CD14-positive monocyte (primary cell): ENCODE measurements around the gene HTD2. TPM values are rescaled to one million over a fixed set of nuclear protein-coding genes. Genes with fewer than 3 reads are reported as not detected.
A peak's percentile ranks its signal among the peaks of the same experiment; 100 is the strongest.

Source experiments
- DNase-seq, 3 donors: peaks; one replicate each; pipeline ENCODE4 v3.0.0-alpha.2; 2011 to 2022
- H2AFZ ChIP-seq: 2 replicates; pipeline ENCODE4 v1.6.0; 2012; ENCODE audit warnings: mild to moderate bottlenecking, low read depth, low read length, inconsistent platforms; ENCODE audit not compliant: insufficient read depth, poor library complexity, severe bottlenecking
- H3K27ac ChIP-seq, 2 donors: 1 replicate in 1 of 2; 2 replicates in 1 of 2; pipeline ENCODE4 v1.5.1; 2012 to 2013; ENCODE audit warnings: low read length in 2 of 2, control low read depth in 1 of 2, inconsistent platforms in 1 of 2, low read depth in 1 of 2, mild to moderate bottlenecking in 1 of 2
- H3K27me3 ChIP-seq, 2 donors: one replicate each; pipeline versions ENCODE4 v1.6.0 to v1.6.1; 2011 to 2013; ENCODE audit warnings: low read length in 2 of 2; ENCODE audit not compliant: control insufficient read depth in 2 of 2, insufficient read depth in 2 of 2
- H3K36me3 ChIP-seq, 2 donors: replicated peaks in 1 of 2; 1 replicate in 1 of 2; 2 replicates in 1 of 2; pipeline versions ENCODE4 v1.5.1 to v1.6.1; 2012 to 2013; ENCODE audit warnings: low read length in 2 of 2, control low read depth in 1 of 2, inconsistent platforms in 1 of 2, mild to moderate bottlenecking in 1 of 2; ENCODE audit not compliant: insufficient read depth in 2 of 2, control insufficient read depth in 1 of 2
- H3K4me1 ChIP-seq, 2 donors: 1 replicate in 1 of 2; 2 replicates in 1 of 2; pipeline versions ENCODE4 v1.5.1 to v1.6.1; 2012 to 2013; ENCODE audit warnings: low read length in 2 of 2, control low read depth in 1 of 2, inconsistent platforms in 1 of 2, mild to moderate bottlenecking in 1 of 2, moderate library complexity in 1 of 2; ENCODE audit not compliant: insufficient read depth in 2 of 2, control insufficient read depth in 1 of 2
- H3K4me2 ChIP-seq: replicated peaks from 2 replicates; pipeline ENCODE3; 2012; ENCODE audit warnings: low read length, moderate library complexity, mild to moderate bottlenecking; ENCODE audit not compliant: poor library complexity, severe bottlenecking; ENCODE audit errors: extremely low read depth
- H3K4me3 ChIP-seq, 3 experiments: fragments of 200-600 bp in 1 of 3; sonication (generic) in 1 of 3; replicated peaks in 1 of 3; 1 replicate in 2 of 3; 2 replicates in 1 of 3; pipeline ENCODE4 v1.5.1; 2011 to 2013; ENCODE audit warnings: low read length in 3 of 3, mild to moderate bottlenecking in 3 of 3, control low read depth in 2 of 3, low read depth in 2 of 3, inconsistent platforms in 1 of 3, moderate library complexity in 1 of 3
- H3K79me2 ChIP-seq: 2 replicates; pipeline ENCODE4 v1.6.0; 2012; ENCODE audit warnings: mild to moderate bottlenecking, control low read depth, inconsistent platforms, low read length, moderate library complexity; ENCODE audit not compliant: insufficient read depth
- H3K9ac ChIP-seq: 2 replicates; pipeline ENCODE4 v1.6.0; 2017; ENCODE audit warnings: low read length, mild to moderate bottlenecking; ENCODE audit not compliant: insufficient read depth, poor library complexity, severe bottlenecking
- H3K9me3 ChIP-seq, 2 donors: replicated peaks in 1 of 2; 1 replicate in 1 of 2; 2 replicates in 1 of 2; pipeline versions ENCODE4 v1.5.1 to v1.6.1; 2012 to 2013; ENCODE audit warnings: low read length in 2 of 2, control low read depth in 1 of 2; ENCODE audit not compliant: control insufficient read depth in 1 of 2, insufficient read depth in 1 of 2
- H4K20me1 ChIP-seq: 2 replicates; pipeline ENCODE4 v1.6.0; 2012; ENCODE audit warnings: mild to moderate bottlenecking, low read length, control low read depth, moderate library complexity; ENCODE audit not compliant: insufficient read depth
- H3K27ac Mint-ChIP-seq, 7 donors: one replicate each; pipeline ENCODE4 v1.8.0; 2020; ENCODE audit warnings: mild to moderate bottlenecking in 7 of 7, mixed read lengths in 7 of 7, moderate library complexity in 6 of 7, inconsistent platforms in 2 of 7
- H3K27me3 Mint-ChIP-seq, 3 donors: one replicate each; pipeline ENCODE4 v1.8.0; 2021 to 2022; ENCODE audit warnings: low read depth in 3 of 3, mild to moderate bottlenecking in 3 of 3, mixed read lengths in 3 of 3, moderate library complexity in 3 of 3, inconsistent platforms in 1 of 3
- H3K36me3 Mint-ChIP-seq, 2 donors: one replicate each; pipeline ENCODE4 v1.8.0; 2020; ENCODE audit warnings: mixed read lengths in 2 of 2, inconsistent platforms in 1 of 2, mild to moderate bottlenecking in 1 of 2
- H3K4me1 Mint-ChIP-seq: one replicate; pipeline ENCODE4 v1.8.0; 2020; ENCODE audit warnings: mild to moderate bottlenecking, mixed read lengths
- H3K4me3 Mint-ChIP-seq, 2 donors: one replicate each; pipeline ENCODE4 v1.8.0; 2020; ENCODE audit warnings: mild to moderate bottlenecking in 2 of 2, mixed read lengths in 2 of 2, moderate library complexity in 1 of 2
- H3K9me3 Mint-ChIP-seq, 7 donors: one replicate each; pipeline ENCODE4 v1.8.0; 2020 to 2022; ENCODE audit warnings: mixed read lengths in 7 of 7, mild to moderate bottlenecking in 6 of 7, moderate library complexity in 6 of 7, inconsistent platforms in 2 of 7
- WGBS: methylation state at CpG from one replicate; pipeline ENCODE4 v1.1.5; 2013; ENCODE audit warnings: missing lambda C conversion rate; ENCODE audit not compliant: insufficient coverage; 5-methylcytosine and 5-hydroxymethylcytosine counted together
- intact Hi-C, 2 donors: fragments of 100-400 bp; cut with micrococcal nuclease; formaldehyde crosslinking; loops; one replicate each; pipeline versions ENCODE4 v1.15.0 to v1.15.1; 2023
- polyA plus RNA-seq, 3 donors: library from polyadenylated mRNA; depleted of rRNA in 1 of 3; unstranded in 2 of 3; stranded (reverse) in 1 of 3; fragments of 300-500 nt in 2 of 3; fragments of >200 nt in 1 of 3; fragmentation: Illumina TruSeq in 2 of 3; gene quantifications; 1 replicate in 2 of 3; 2 replicates in 1 of 3; pipeline ENCODE4 v1.2.3, GENCODE V29; 2012 to 2021
- TF ChIP-seq, protein P1 (sequence below): fragments of 200-600 bp; IDR thresholded peaks from one replicate; pipeline ENCODE4 v1.8.0; 2022; ENCODE audit warnings: antibody characterized with exemption, mild to moderate bottlenecking

Gene HTD2
- polyA plus RNA-seq, 3 donors, result 4.5 to 17.3 (median 10.5) TPM

- Mint-ChIP-seq H3K9me3 (no peaks in the 10 kb centered on the region), H3K4me3 (peak overlapping the region in 1 of 2 donors; percentile 55), H3K4me1 (peaks cover 79% of the 10 kb centered on the region), H3K27ac (peak overlapping the region; percentile 90 to 98 (median 93)), H3K36me3 (peaks cover 10 to 11% of the 10 kb centered on the region in 2 donors), H3K27me3 (no peaks in the 10 kb centered on the region)
- Histone ChIP-seq H3K4me2 (peak overlapping the region; percentile 49), H3K27me3 (no peaks in the 10 kb centered on the region), H3K27ac (peak overlapping the region; percentile 69 to 83), H3K4me1 (peaks cover 65 to 69% of the 10 kb centered on the region in 2 donors), H4K20me1 (peaks cover 59% of the 10 kb centered on the region), H3K79me2 (peaks cover 98% of the 10 kb centered on the region), H3K36me3 (peaks cover 0 to 10% of the 10 kb centered on the region in 2 donors), H3K9me3 (no peaks in the 10 kb centered on the region), H3K4me3 (peak overlapping the region in 1 of 3 experiments; percentile 40), H2AFZ (no peak overlapping the region), H3K9ac (peak overlapping the region; percentile 0)
- TF ChIP-seq, protein P1, sequence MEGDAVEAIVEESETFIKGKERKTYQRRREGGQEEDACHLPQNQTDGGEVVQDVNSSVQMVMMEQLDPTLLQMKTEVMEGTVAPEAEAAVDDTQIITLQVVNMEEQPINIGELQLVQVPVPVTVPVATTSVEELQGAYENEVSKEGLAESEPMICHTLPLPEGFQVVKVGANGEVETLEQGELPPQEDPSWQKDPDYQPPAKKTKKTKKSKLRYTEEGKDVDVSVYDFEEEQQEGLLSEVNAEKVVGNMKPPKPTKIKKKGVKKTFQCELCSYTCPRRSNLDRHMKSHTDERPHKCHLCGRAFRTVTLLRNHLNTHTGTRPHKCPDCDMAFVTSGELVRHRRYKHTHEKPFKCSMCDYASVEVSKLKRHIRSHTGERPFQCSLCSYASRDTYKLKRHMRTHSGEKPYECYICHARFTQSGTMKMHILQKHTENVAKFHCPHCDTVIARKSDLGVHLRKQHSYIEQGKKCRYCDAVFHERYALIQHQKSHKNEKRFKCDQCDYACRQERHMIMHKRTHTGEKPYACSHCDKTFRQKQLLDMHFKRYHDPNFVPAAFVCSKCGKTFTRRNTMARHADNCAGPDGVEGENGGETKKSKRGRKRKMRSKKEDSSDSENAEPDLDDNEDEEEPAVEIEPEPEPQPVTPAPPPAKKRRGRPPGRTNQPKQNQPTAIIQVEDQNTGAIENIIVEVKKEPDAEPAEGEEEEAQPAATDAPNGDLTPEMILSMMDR, result no peak
- intact Hi-C loops, result loop anchor here in 1 of 2 donors (2.0 kb wide), 1 partner anchor 13 kb away; no protein-coding TSS in a partner anchor
- DNase-seq, result peak in 1 of 3 donors; percentile 34
- WGBS, result 0% methylated on average over 1 of the region's 7 CpGs
These were observed 43.7 kb downstream of the HTD2 start for GRCh38 chr3:58349792-58350626.

DNA sequence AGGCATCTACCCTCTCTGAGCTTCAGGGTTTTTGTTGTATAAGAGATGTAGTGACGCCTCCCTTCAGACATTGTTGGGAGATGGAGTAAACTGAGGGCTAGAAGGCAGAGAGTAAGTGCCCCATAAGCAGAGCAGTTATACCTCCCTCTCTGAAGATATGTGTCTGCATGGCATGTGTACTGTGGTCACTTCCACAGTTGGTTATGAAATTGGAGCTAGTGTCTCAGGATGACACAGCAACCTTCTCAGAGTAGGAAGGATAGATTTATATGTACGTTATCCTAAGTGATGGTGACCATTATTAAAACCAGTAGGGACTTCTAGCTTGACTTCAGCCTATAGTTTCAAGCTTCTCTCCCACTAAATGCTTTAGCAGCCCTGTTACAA is 44.3 kb downstream of the HTD2 start:
- peaks cover 71 to 75% of the 10 kb centered on the region in 2 donors for H3K4me1 ChIP-seq
- no peak overlapping the region for H2AFZ ChIP-seq
- no CpG with 5 or more reads among the region's 2 CpGs for WGBS
- peaks cover 0 to 10% of the 10 kb centered on the region in 2 donors for H3K36me3 ChIP-seq
- Mint-ChIP-seq H3K9me3 (no peaks in the 10 kb centered on the region), H3K36me3 (peaks cover 9 to 11% of the 10 kb centered on the region in 2 donors), H3K27ac (peak overlapping the region; percentile 90 to 98 (median 93)), H3K4me3 (peak overlapping the region; percentile 32 to 57), H3K4me1 (peaks cover 84% of the 10 kb centered on the region), H3K27me3 (no peaks in the 10 kb centered on the region)
- peak overlapping the region; percentile 69 to 83 for H3K27ac ChIP-seq
- H3K9ac ChIP-seq, result peak overlapping the region; percentile 0
- peak overlapping the region in 1 of 3 experiments; percentile 40 for H3K4me3 ChIP-seq
- H3K79me2 ChIP-seq, result peaks cover 97% of the 10 kb centered on the region
- no peaks in the 10 kb centered on the region for H3K27me3 ChIP-seq
- peak; percentile 52 to 77 (median 68) for DNase-seq
- intact Hi-C loops, result loop anchor here in 1 of 2 donors (2.0 kb wide), 1 partner anchor 14 kb away; no protein-coding TSS in a partner anchor
- TF ChIP-seq, protein P1, result no peak
- H3K4me2 ChIP-seq, result peak overlapping the region; percentile 49
- peaks cover 62% of the 10 kb centered on the region for H4K20me1 ChIP-seq
- no peaks in the 10 kb centered on the region for H3K9me3 ChIP-seq
